CD4-positive, alpha-beta T cell treated with Interleukin-15 for 1 hour (primary cell): Measurements from ENCODE around the gene MAML2.

Experiments
- DNase-seq: peaks from one replicate; pipeline ENCODE4 v3.0.0-alpha.2; 2020

The MAML2 gene

GRCh38 chr11:95993438-95994298 lies 349.3 kb downstream of the MAML2 start:
- DNase-seq: no peak

GRCh38 chr11:95991545-95991944 lies 351.4 kb downstream of the MAML2 start:
- no peak for DNase-seq

- no peak for DNase-seq
Measured at GRCh38 chr11:95991101-95991500, 351.9 kb downstream of the MAML2 start.

- DNase-seq: no peak
Measured at GRCh38 chr11:95989780-95990179, 353.2 kb downstream of the MAML2 start.

- DNase-seq: no peak
Measured at GRCh38 chr11:95989076-95989605, 353.9 kb downstream of the MAML2 start.

- no peak for DNase-seq
Measured at GRCh38 chr11:95985174-95985808, 357.7 kb downstream of the MAML2 start.

GRCh38 chr11:95984072-95984471 lies 358.9 kb downstream of the MAML2 start:
- DNase-seq: no peak

- DNase-seq: no peak
Measured at GRCh38 chr11:95977534-95978174, 365.3 kb downstream of the MAML2 start.

GRCh38 chr11:95976550-95976949 lies 366.4 kb downstream of the MAML2 start:
- DNase-seq: no peak

- DNase-seq: no peak
Measured at GRCh38 chr11:95975343-95975742, 367.7 kb downstream of the MAML2 start.

GRCh38 chr11:95972060-95972459 lies 370.9 kb downstream of the MAML2 start:
- no peak for DNase-seq

- DNase-seq: no peak
Measured at GRCh38 chr11:95968585-95968984, 374.4 kb downstream of the MAML2 start.

GRCh38 chr11:95964281-95964680 lies 378.7 kb downstream of the MAML2 start:
- no peak for DNase-seq

- DNase-seq: no peak
Measured at GRCh38 chr11:95961758-95962157, 381.2 kb downstream of the MAML2 start.

- no peak for DNase-seq
Measured at GRCh38 chr11:95950905-95951304, 392.1 kb downstream of the MAML2 start.

GRCh38 chr11:95948637-95949036 lies 394.4 kb downstream of the MAML2 start:
- DNase-seq: no peak

GRCh38 chr11:95944623-95945022 lies 398.4 kb downstream of the MAML2 start:
- DNase-seq: no peak

- no peak for DNase-seq
Measured at GRCh38 chr11:95943546-95943945, 399.4 kb downstream of the MAML2 start.

GRCh38 chr11:95939091-95939490 lies 403.9 kb downstream of the MAML2 start:
- no peak for DNase-seq

- no peak for DNase-seq
Measured at GRCh38 chr11:95937358-95937757, 405.6 kb downstream of the MAML2 start.

GRCh38 chr11:95933594-95933993 lies 409.4 kb downstream of the MAML2 start:
- no peak for DNase-seq

- no peak for DNase-seq
Measured at GRCh38 chr11:95931916-95932315, 411.1 kb downstream of the MAML2 start.

- DNase-seq: no peak
Measured at GRCh38 chr11:95930948-95931347, 412.0 kb downstream of the MAML2 start.

- no peak for DNase-seq
Measured at GRCh38 chr11:95926726-95927125, 416.3 kb downstream of the MAML2 start.
